Type B pancreatic cell (in vitro differentiated cells): ENCODE measurements around the gene ITGBL1. TPM values are rescaled to one million over a fixed set of nuclear protein-coding genes. Genes with fewer than 3 reads are reported as not detected.

Experiments
- DNase-seq: peaks from one replicate; pipeline ENCODE4 v3.0.0; 2021; ENCODE audit warnings: mixed read lengths; ENCODE audit not compliant: unreplicated experiment; ENCODE audit errors: extremely low spot score
- H3K27ac Mint-ChIP-seq: 2 replicates; pipeline ENCODE4 v1.8.0; 2021; ENCODE audit warnings: mild to moderate bottlenecking, mixed read lengths
- H3K27me3 Mint-ChIP-seq: 2 replicates; pipeline ENCODE4 v1.8.0; 2021; ENCODE audit warnings: mixed read lengths
- H3K36me3 Mint-ChIP-seq: 2 replicates; pipeline ENCODE4 v1.8.0; 2021; ENCODE audit warnings: mixed read lengths
- H3K4me1 Mint-ChIP-seq: one replicate; pipeline ENCODE4 v1.8.0; 2021; ENCODE audit warnings: mixed read lengths; ENCODE audit not compliant: unreplicated experiment
- H3K4me3 Mint-ChIP-seq: 2 replicates; pipeline ENCODE4 v1.8.0; 2021; ENCODE audit warnings: mild to moderate bottlenecking, mixed read lengths
- H3K9me3 Mint-ChIP-seq: 2 replicates; pipeline ENCODE4 v1.8.0; 2021; ENCODE audit warnings: mixed read lengths
- total RNA-seq: library from RNA; stranded (reverse); gene quantifications from 2 replicates; pipeline ENCODE4 v1.2.1, GENCODE V29; 2021; ENCODE audit warnings: low replicate concordance
- TF ChIP-seq, protein P1 (sequence below): fragments of 200-600 bp; sonication (generic); conservative IDR thresholded peaks from 2 replicates; pipeline ENCODE4 v1.5.0; 2021; ENCODE audit warnings: antibody characterized with exemption, mild to moderate bottlenecking

The ITGBL1 gene
- total RNA-seq, 1 donor from 2014 or later = 0.14 TPM

DNA sequence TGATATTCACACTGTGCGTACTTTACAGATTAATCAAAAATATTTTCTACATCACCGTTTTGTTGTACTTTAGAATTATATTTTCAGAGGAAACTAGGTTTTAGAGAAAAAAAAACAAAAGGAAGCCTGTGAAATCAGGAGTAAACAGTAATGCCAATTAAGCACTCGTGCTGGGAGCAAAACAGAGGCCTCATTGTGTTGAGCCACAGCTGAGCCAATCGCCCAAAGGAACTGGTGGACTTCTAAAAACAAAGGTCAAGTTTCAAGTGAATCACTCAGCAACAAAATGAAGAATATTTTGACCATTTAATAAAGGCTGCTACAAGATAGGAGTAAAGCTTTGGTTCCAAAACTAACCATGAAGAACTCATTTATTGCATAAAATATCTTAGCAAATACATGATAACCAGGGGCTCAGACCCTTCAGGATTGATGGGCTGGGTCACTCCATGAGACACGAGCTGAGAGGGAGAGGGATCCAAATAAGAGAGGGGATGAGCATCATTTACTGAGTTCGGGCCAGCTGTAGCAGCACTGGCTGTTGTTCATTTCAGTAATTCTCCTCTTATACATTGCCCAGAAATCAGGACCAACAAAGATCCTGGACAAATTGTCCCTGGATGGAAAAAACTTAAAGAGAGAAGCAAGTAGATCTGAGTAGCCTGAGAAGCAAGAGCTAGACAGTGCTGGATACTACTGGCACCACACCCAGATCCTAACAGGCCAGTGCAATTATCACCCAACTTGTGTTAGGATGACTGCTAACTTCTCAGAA is 27.9 kb upstream of the ITGBL1 start:
- Mint-ChIP-seq H3K9me3 (no peaks in the 10 kb centered on the region), H3K4me3 (no peak overlapping the region), H3K4me1 (peaks cover 4% of the 10 kb centered on the region), H3K27me3 (peaks cover 7% of the 10 kb centered on the region), H3K27ac (no peak overlapping the region), H3K36me3 (no peaks in the 10 kb centered on the region)
- no peak for DNase-seq
- TF ChIP-seq, protein P1, sequence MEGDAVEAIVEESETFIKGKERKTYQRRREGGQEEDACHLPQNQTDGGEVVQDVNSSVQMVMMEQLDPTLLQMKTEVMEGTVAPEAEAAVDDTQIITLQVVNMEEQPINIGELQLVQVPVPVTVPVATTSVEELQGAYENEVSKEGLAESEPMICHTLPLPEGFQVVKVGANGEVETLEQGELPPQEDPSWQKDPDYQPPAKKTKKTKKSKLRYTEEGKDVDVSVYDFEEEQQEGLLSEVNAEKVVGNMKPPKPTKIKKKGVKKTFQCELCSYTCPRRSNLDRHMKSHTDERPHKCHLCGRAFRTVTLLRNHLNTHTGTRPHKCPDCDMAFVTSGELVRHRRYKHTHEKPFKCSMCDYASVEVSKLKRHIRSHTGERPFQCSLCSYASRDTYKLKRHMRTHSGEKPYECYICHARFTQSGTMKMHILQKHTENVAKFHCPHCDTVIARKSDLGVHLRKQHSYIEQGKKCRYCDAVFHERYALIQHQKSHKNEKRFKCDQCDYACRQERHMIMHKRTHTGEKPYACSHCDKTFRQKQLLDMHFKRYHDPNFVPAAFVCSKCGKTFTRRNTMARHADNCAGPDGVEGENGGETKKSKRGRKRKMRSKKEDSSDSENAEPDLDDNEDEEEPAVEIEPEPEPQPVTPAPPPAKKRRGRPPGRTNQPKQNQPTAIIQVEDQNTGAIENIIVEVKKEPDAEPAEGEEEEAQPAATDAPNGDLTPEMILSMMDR = no peak

DNA sequence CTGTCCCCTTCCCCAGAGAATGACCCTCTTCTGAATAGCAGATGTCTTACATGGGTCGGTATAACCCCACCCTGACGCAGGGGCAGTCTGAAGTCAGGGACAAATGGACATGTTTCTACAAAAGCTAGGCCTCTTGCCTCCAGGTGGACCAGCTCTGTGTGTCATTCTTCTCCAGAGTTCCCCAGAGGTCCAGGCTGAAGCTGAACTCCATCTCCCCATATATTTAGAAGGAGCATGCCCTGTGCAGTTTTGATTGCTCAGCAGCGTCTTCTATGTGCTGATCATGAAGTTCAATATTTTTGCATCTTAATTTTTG is 27.4 kb upstream of the ITGBL1 start:
- Mint-ChIP-seq H3K4me1 (peaks cover 4% of the 10 kb centered on the region), H3K27me3 (peaks cover 7% of the 10 kb centered on the region), H3K27ac (no peak overlapping the region), H3K9me3 (no peaks in the 10 kb centered on the region), H3K36me3 (no peaks in the 10 kb centered on the region), H3K4me3 (no peak overlapping the region)
- TF ChIP-seq, protein P1 = no peak
- no peak for DNase-seq

DNA sequence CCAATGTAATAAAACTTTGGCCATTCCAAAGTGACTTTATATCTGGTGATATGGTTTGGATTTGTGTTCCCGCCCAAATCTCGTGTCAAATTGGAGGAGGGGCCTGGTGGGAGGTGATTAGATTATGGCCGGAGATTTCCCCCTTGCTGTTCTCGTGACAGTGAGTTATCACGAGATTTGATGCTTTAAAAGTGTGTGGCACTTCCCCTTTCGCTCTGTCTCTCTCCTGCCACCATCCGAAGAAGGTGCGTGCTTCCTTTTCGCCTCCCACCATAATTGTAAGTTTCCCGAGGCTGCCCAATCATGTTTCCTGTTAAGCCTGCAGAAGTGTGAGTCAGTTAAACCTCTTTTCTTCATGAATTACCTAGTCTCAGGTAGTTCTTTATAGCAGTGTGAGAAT is 26.9 kb upstream of the ITGBL1 start:
- Mint-ChIP-seq H3K9me3 (no peaks in the 10 kb centered on the region), H3K4me1 (peaks cover 4% of the 10 kb centered on the region), H3K27ac (no peak overlapping the region), H3K4me3 (no peak overlapping the region), H3K27me3 (peaks cover 7% of the 10 kb centered on the region), H3K36me3 (no peaks in the 10 kb centered on the region)
- no peak for DNase-seq
- TF ChIP-seq, protein P1 = no peak

DNA sequence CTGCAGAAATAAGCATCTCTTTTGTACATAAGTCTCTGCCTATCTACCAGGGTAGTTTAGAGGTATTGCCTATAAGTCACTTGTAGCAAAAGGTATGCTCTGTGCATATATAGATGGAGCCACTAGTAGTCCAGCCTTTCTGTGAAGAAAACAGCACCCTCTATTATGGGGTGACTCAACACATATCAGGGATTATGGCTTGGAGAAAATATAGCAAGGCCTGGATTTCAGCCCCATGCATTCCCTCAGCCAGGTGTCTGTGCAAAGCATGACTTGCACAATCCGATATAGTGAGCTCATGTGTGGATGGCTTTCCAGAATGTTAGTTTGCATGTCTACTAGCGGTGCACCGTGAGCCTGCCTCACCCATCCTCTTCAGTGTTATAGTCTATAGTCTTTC is 22.7 kb upstream of the ITGBL1 start:
- no peaks in the 10 kb centered on the region for H3K4me1 Mint-ChIP-seq
- no peak overlapping the region for H3K27ac Mint-ChIP-seq
- H3K4me3 Mint-ChIP-seq = no peak overlapping the region
- no peak for DNase-seq
- H3K9me3 Mint-ChIP-seq = no peaks in the 10 kb centered on the region
- no peaks in the 10 kb centered on the region for H3K36me3 Mint-ChIP-seq
- peaks cover 8% of the 10 kb centered on the region for H3K27me3 Mint-ChIP-seq
- TF ChIP-seq, protein P1 = no peak

DNA sequence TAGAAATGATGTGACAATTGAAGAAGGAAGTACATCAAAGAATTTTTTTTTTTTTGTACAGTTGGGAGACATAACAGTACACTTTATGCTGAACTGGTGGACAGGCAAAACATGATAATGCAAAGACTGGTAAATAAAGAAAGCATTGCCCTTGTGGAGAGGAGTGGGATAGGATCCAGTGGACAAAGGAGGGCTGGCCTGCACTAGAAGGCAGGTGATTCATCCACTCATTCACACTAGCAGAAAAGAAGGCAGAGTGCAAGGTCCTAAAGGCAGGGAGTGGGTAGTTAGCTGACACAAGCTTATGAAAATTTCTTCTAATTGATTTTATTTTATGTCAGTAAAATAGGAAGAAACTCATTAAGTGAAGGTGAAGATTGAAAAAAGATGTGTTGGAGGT is 18.6 kb upstream of the ITGBL1 start:
- H3K4me1 Mint-ChIP-seq = no peaks in the 10 kb centered on the region
- no peaks in the 10 kb centered on the region for H3K36me3 Mint-ChIP-seq
- TF ChIP-seq, protein P1 = no peak
- DNase-seq = no peak
- peaks cover 8% of the 10 kb centered on the region for H3K27me3 Mint-ChIP-seq
- no peak overlapping the region for H3K4me3 Mint-ChIP-seq
- no peaks in the 10 kb centered on the region for H3K9me3 Mint-ChIP-seq
- H3K27ac Mint-ChIP-seq = no peak overlapping the region

DNA sequence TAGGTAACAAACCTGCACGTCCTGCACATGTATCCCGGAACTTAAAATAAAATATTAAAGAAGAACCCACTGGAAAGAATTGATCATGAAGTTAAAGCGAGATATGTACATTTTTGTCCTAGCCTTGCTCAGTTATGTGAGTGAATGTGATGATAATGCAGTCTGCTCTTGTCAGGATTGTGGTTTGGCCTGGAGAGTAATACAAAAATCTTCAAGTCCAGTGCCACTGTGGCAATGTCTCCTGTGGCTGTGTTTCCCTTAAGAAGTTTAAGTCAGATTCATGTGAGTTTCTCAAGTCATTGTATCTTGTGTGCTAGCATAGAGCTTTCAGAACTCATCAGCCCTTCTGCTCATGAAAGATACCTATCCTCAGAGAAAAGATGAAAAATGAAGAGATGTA is 18.0 kb upstream of the ITGBL1 start:
- no peaks in the 10 kb centered on the region for H3K9me3 Mint-ChIP-seq
- H3K27ac Mint-ChIP-seq = no peak overlapping the region
- H3K4me3 Mint-ChIP-seq = no peak overlapping the region
- no peak for DNase-seq
- H3K4me1 Mint-ChIP-seq = no peaks in the 10 kb centered on the region
- peaks cover 7% of the 10 kb centered on the region for H3K27me3 Mint-ChIP-seq
- no peaks in the 10 kb centered on the region for H3K36me3 Mint-ChIP-seq
- TF ChIP-seq, protein P1 = no peak
